Cardiac fibroblast (primary cell): ENCODE results near the gene CDH16.

ENCODE experiments used
- DNase-seq, 2 donors: peaks; one replicate each; pipeline versions ENCODE4 v3.0.0 to v3.0.0-alpha.2; 2010; ENCODE audit warnings: low read depth in 2 of 2
- H3K4me3 ChIP-seq, 2 donors: replicated peaks in 1 of 2; 1 replicate in 1 of 2; 2 replicates in 1 of 2; pipeline ENCODE4 v1.5.1; 2011; ENCODE audit warnings: low read depth in 2 of 2, low read length in 2 of 2, mild to moderate bottlenecking in 2 of 2, moderate library complexity in 1 of 2
- TF ChIP-seq, protein P1 (sequence below): IDR thresholded peaks from one replicate; pipeline ENCODE4 v1.5.1; 2011; ENCODE audit warnings: low read depth, mild to moderate bottlenecking, low read length, inconsistent platforms

The CDH16 gene

DNA sequence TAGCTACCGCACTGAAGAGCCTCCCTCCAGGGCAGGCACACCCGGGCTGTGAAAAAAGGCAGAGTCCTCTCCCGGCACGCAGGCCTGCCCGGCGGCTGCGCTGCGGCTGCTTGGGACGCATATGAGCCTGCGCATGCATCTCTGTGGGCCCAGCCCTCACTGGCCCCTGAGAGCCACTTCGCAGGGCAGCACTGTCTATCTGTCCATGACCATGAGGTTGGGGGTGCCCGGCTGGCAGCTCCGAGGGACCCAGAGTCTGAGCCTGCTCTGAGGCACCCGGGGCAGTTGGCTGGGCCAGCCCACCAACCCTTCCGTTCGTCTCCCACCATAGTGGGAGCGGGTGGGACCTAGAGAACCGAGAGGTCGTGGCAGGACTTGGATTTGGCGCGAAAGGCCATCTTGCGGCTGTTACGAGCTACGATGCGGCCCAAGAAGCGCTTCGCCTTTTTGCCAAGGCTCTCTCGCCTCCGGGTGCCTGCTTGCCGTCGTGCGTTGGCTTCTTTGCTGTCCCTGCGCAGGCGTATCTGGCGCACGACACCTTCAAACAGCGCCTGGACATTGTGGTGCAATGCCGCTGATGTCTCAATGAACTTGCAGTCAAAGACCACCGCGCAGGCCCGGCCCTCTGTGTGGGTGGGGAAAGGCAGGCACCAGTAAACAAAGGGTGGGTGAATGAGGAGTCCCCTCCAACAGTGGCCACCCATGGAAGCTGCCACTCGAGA lies 3.2 kb upstream of the CDH16 start:
- TF ChIP-seq, protein P1, sequence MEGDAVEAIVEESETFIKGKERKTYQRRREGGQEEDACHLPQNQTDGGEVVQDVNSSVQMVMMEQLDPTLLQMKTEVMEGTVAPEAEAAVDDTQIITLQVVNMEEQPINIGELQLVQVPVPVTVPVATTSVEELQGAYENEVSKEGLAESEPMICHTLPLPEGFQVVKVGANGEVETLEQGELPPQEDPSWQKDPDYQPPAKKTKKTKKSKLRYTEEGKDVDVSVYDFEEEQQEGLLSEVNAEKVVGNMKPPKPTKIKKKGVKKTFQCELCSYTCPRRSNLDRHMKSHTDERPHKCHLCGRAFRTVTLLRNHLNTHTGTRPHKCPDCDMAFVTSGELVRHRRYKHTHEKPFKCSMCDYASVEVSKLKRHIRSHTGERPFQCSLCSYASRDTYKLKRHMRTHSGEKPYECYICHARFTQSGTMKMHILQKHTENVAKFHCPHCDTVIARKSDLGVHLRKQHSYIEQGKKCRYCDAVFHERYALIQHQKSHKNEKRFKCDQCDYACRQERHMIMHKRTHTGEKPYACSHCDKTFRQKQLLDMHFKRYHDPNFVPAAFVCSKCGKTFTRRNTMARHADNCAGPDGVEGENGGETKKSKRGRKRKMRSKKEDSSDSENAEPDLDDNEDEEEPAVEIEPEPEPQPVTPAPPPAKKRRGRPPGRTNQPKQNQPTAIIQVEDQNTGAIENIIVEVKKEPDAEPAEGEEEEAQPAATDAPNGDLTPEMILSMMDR = no peak
- H3K4me3 ChIP-seq = no peak overlapping the region
- DNase-seq = no peak

DNA sequence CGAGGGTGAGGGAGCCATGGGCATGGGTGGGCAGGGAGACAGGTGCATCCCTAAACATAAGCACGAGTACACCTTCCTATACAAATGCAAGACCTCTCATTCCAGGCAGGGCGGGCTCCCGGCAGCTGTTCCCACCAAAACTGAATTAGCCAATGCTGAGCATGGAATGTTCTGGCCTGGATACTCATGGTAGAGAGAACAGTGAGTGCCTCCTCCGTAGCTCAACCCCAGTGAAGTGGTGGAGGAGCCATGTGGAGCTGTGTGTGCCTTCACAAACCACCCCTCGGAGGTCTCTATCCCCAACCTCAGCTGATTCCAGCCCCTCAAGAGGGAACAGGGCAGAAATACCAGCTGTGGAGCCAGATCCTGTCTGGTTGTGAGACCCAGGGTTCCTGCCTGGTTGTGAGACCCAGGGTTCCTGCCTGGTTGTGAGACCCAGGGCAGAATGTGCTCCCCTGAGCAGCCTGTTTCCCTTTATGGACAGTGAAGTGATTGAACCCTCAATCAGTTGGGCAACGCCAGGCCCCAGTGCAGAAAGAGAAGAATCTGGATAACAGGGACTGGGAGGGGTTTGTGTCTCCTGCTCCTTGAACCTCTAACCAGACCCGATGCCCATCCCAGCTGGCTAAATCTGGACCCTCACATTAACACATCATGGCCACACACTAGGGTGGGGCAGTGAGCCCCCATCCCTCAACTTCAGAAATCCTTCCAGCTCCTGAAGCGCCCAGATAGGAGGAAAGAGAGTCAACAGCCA lies 2.4 kb upstream of the CDH16 start:
- TF ChIP-seq, protein P1 = no peak
- no peak for DNase-seq
- H3K4me3 ChIP-seq = no peak overlapping the region

DNA sequence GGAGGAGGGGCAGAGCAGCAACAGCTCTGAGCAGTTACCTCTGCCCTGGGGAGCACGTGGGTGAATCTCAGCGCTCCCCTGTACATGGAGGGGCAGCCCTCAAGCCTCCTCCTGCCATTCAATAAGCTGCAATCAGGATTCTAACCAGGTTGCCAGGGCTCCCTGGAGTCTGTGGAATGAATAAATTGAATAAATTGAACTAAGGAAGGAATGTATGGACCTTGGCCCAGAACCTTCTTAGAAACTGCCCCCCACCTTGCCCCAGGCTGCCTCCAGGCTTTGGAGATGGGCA lies 1.6 kb upstream of the CDH16 start:
- DNase-seq = no peak
- no peak overlapping the region for H3K4me3 ChIP-seq
- TF ChIP-seq, protein P1 = no peak

DNA sequence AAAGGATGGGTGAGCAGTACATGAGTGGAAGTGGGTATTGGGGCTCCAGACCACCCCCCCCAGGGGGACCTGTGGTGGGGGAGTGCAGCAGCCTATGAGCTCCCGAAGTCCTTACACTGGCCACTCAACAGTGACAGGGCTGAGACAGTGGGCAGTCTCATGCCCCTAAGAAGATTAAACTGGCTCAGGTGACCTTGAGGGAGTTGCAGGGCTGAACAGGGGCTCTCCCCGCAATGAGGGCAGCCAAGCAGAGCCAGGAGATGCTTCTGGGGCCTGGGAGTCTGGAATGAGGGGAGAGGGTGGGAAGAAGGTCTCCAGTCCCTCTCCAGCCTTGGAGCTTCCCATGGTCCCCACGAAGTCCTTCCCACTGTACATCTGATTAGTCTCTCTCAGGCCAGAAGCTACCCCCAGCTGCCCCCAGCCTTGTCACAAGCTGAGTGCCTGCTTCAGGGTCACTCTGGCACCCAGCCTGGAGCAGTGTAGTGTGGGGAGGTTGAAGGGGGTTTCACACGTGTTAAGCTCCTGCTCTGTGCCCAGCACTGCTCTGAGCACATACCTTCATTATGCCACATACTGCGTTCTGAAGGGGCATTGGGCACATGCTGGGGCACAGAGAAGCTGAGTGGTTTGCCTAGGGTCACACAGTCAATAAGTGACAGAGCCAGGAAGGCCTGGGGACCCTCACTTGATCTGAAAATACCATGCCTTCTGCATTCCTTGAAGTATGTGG lies 1.0 kb upstream of the CDH16 start:
- H3K4me3 ChIP-seq = no peak overlapping the region
- DNase-seq = no peak
- TF ChIP-seq, protein P1 = no peak

DNA sequence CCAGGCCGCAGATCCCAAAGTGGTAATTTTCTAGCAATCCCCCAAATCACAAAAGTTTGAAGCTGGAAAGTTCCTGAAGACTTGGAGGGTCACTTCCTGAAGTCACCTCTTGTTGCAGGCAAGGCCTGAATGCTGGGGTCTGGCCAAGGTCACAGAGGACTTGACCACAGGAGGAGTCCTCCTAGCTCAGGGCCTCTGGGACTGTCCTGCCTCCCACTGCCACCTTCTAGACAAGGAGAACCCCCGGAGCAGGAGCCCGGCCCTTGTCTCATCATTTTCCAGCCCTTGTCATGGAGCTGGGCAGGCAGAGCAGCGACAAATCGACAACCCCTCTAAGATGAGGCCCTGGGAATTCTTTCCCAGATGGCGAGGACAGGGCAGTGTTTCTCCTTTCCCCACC lies 330 bp downstream of the CDH16 start:
- DNase-seq = no peak
- TF ChIP-seq, protein P1 = no peak
- no peak overlapping the region for H3K4me3 ChIP-seq

DNA sequence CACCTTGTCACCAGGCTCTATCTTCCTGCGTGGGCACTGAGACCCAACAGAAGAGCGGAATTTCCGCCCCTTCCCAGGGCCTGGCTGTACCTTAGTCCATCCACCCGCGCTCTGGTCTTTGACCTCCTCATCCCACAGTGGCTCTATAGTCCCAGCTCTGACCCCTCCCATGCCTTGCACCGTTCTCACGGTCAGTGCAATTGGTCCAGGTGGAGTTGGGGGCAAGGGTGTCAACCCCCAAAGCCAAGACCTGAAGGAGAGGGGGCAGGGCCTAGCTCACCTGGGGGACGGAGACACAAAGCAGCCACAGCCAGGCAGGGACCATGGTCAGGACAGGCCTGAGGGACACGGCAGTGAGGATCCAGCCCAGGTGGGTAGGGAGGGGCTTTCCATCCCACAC lies 944 bp downstream of the CDH16 start:
- H3K4me3 ChIP-seq = no peak overlapping the region
- DNase-seq = no peak
- TF ChIP-seq, protein P1 = no peak
